Keratinocyte (primary cell): ENCODE results near the gene RANBP10. TPM values are rescaled to one million over a fixed set of nuclear protein-coding genes. Genes with fewer than 3 reads are reported as not detected.

Source experiments
- DNase-seq: peaks from one replicate; pipeline ENCODE4 v3.0.0-alpha.2; 2011; ENCODE audit warnings: low read depth, missing footprints, low spot score
- FAIRE-seq: peaks from 2 replicates; lab custom pipeline; 2011; peaks lifted over from hg19 to GRCh38; lab: Jason Lieb, UNC
- H2AFZ ChIP-seq: 2 replicates; pipeline ENCODE4 v1.6.0; 2012; ENCODE audit warnings: low read length, control low read depth, inconsistent platforms; ENCODE audit not compliant: control insufficient read depth
- H3K27ac ChIP-seq: 2 replicates; pipeline ENCODE4 v1.5.1; 2011; ENCODE audit warnings: low read length; ENCODE audit not compliant: control insufficient read depth, insufficient read depth
- H3K27me3 ChIP-seq: 3 replicates; pipeline ENCODE4 v1.6.0; 2011; ENCODE audit warnings: low read length; ENCODE audit not compliant: control insufficient read depth, insufficient read depth; ENCODE audit errors: extremely low read depth
- H3K36me3 ChIP-seq, 2 experiments: 2 replicates in 1 of 2; 3 replicates in 1 of 2; pipeline ENCODE4 v1.5.1; 2011; ENCODE audit warnings: low read length in 2 of 2, mild to moderate bottlenecking in 1 of 2; ENCODE audit not compliant: control insufficient read depth in 2 of 2, insufficient read depth in 2 of 2; ENCODE audit errors: extremely low read depth in 1 of 2
- H3K4me1 ChIP-seq: 3 replicates; pipeline ENCODE4 v1.5.1; 2011; ENCODE audit warnings: low read length; ENCODE audit not compliant: control insufficient read depth, insufficient read depth; ENCODE audit errors: extremely low read depth
- H3K4me2 ChIP-seq: 3 replicates; pipeline ENCODE4 v1.6.0; 2011; ENCODE audit warnings: low read depth, low read length; ENCODE audit not compliant: control insufficient read depth, insufficient read depth; ENCODE audit errors: extremely low read depth
- H3K4me3 ChIP-seq, 3 experiments: fragments of 200-600 bp in 1 of 3; sonication (generic) in 1 of 3; 2 replicates in 2 of 3; 3 replicates in 1 of 3; pipeline ENCODE4 v1.5.1; 2011 to 2016; ENCODE audit warnings: low read length in 3 of 3, mild to moderate bottlenecking in 3 of 3, control low read depth in 2 of 3, inconsistent platforms in 1 of 3, low read depth in 1 of 3, mixed read lengths in 1 of 3, mixed run types in 1 of 3, moderate library complexity in 1 of 3; ENCODE audit not compliant: control insufficient read depth in 2 of 3, insufficient read depth in 2 of 3; ENCODE audit errors: extremely low read depth in 1 of 3
- H3K79me2 ChIP-seq: 2 replicates; pipeline ENCODE4 v1.6.0; 2012; ENCODE audit warnings: low read length; ENCODE audit not compliant: control insufficient read depth, insufficient read depth
- H3K9ac ChIP-seq: 3 replicates; pipeline ENCODE4 v1.6.0; 2011; ENCODE audit warnings: low read length; ENCODE audit not compliant: control insufficient read depth, insufficient read depth; ENCODE audit errors: extremely low read depth
- H3K9me1 ChIP-seq: 3 replicates; pipeline ENCODE4 v1.6.0; 2011; ENCODE audit warnings: low read length; ENCODE audit not compliant: control insufficient read depth, insufficient read depth; ENCODE audit errors: extremely low read depth
- H3K9me3 ChIP-seq: 2 replicates; pipeline ENCODE4 v1.5.1; 2012; ENCODE audit warnings: low read depth, low read length; ENCODE audit not compliant: control insufficient read depth
- H4K20me1 ChIP-seq: 3 replicates; pipeline ENCODE4 v1.6.0; 2011; ENCODE audit warnings: low read length; ENCODE audit not compliant: control insufficient read depth, insufficient read depth; ENCODE audit errors: extremely low read depth
- CTCF ChIP-seq, 3 experiments: IDR thresholded peaks in 1 of 3; conservative IDR thresholded peaks in 1 of 3; optimal IDR thresholded peaks in 1 of 3; 2 replicates in 2 of 3; 3 replicates in 1 of 3; pipeline versions ENCODE3 to v1.5.1; 2011; ENCODE audit warnings: low read length in 3 of 3, mild to moderate bottlenecking in 3 of 3, moderate library complexity in 2 of 3, control low read depth in 1 of 3, inconsistent platforms in 1 of 3; ENCODE audit not compliant: insufficient read depth in 2 of 3; ENCODE audit errors: extremely low read depth in 1 of 3
- EZH2 ChIP-seq: IDR thresholded peaks from one replicate; pipeline ENCODE4 v1.6.1; 2012; ENCODE audit warnings: inconsistent platforms, mild to moderate bottlenecking, low read length, moderate library complexity
- dilution Hi-C: fragments of 300-500 bp; cut with MboI; formaldehyde crosslinking; loops from one replicate; pipeline ENCODE4 v1.7.0; 2020; ENCODE audit warnings: low sequenced_read_pairs; ENCODE audit not compliant: extremely low pct_ligation_motif_present
- polyA plus RNA-seq, 5 experiments: library from polyadenylated mRNA; depleted of rRNA in 3 of 5; stranded (reverse) in 3 of 5; stranded (forward) in 1 of 5; unstranded in 1 of 5; fragments of >200 nt; gene quantifications; 1 replicate in 1 of 5; 2 replicates in 3 of 5; 3 replicates in 1 of 5; pipeline versions ENCODE4 v1.2.1 to v1.2.3, GENCODE V29; 2011 to 2012; ENCODE audit warnings: missing spikeins in 2 of 5, low read depth in 1 of 5, low replicate concordance in 1 of 5

The RANBP10 gene
- polyA plus RNA-seq, 1 donor (not counting 4 experiments of a cell fraction or from before 2014, with no cell fraction given): 9.5 TPM

- Histone ChIP-seq H3K27ac (peak overlapping the region; percentile 48), H3K9me1 (peaks cover 4% of the 10 kb centered on the region), H3K9me3 (no peaks in the 10 kb centered on the region), H3K79me2 (peaks cover 50% of the 10 kb centered on the region), H3K36me3 (peaks cover 6 to 8% of the 10 kb centered on the region in 2 experiments), H4K20me1 (peaks cover 2% of the 10 kb centered on the region), H3K27me3 (no peaks in the 10 kb centered on the region), H3K4me3 (peak overlapping the region in 1 of 3 experiments; percentile 15), H3K4me2 (peak overlapping the region; percentile 86), H3K4me1 (peaks cover 53% of the 10 kb centered on the region), H3K9ac (no peak overlapping the region), H2AFZ (no peak overlapping the region)
- dilution Hi-C loops: no loop called here
- DNase-seq (no peak), FAIRE-seq (peak; percentile 78)
- no peak for TF ChIP-seq EZH2
- TF ChIP-seq CTCF (optimal IDR thresholded peaks at IDR 0.05 in 1 of 3, IDR thresholded peaks at IDR 0.05 in 1 of 3, conservative IDR thresholded peaks at IDR 0.05 in 1 of 3; ENCODE audit: extremely low read depth in 1 of 3, insufficient read depth in 2 of 3, low read length in 3 of 3): peak; percentile 55 to 66 (median 63)
These were observed 38.1 kb upstream of the RANBP10 start for GRCh38 chr16:67844497-67844896.

- Histone ChIP-seq H2AFZ (peak overlapping the region; percentile 30), H3K36me3 (peaks cover 4 to 6% of the 10 kb centered on the region in 2 experiments), H4K20me1 (no peaks in the 10 kb centered on the region), H3K27me3 (no peaks in the 10 kb centered on the region), H3K27ac (peak overlapping the region; percentile 95), H3K4me3 (peak overlapping the region; percentile 56 to 92 (median 79)), H3K79me2 (peaks cover 39% of the 10 kb centered on the region), H3K9me3 (no peaks in the 10 kb centered on the region), H3K4me1 (peaks cover 51% of the 10 kb centered on the region), H3K4me2 (peak overlapping the region; percentile 86), H3K9ac (peak overlapping the region; percentile 94), H3K9me1 (peaks cover 4% of the 10 kb centered on the region)
- DNase-seq (no peak), FAIRE-seq (no peak)
- TF ChIP-seq EZH2: no peak
- TF ChIP-seq CTCF (optimal IDR thresholded peaks at IDR 0.05 in 1 of 3, IDR thresholded peaks at IDR 0.05 in 1 of 3, conservative IDR thresholded peaks at IDR 0.05 in 1 of 3; ENCODE audit: extremely low read depth in 1 of 3, insufficient read depth in 2 of 3, low read length in 3 of 3): no peak
- dilution Hi-C loops: no loop called here
These were observed 37.0 kb upstream of the RANBP10 start for GRCh38 chr16:67843343-67843765.
